IPS-11a (cell line): ENCODE results near the gene RTL1.

ENCODE experiments used
- H3K4me3 ChIP-seq: one replicate; pipeline ENCODE4 v1.5.1; 2013; ENCODE audit warnings: low read depth, low read length, control low read depth

RTL1 gene

GRCh38 chr14:100898935-100899883 is 4.3 kb downstream of the RTL1 start:
- no peak overlapping the region for H3K4me3 ChIP-seq

GRCh38 chr14:100898465-100898864 is 5.1 kb downstream of the RTL1 start:
- H3K4me3 ChIP-seq = no peak overlapping the region

- no peak overlapping the region for H3K4me3 ChIP-seq
These were observed 7.0 kb downstream of the RTL1 start for GRCh38 chr14:100896369-100897060.

GRCh38 chr14:100895411-100895810 is 8.1 kb downstream of the RTL1 start:
- no peak overlapping the region for H3K4me3 ChIP-seq

GRCh38 chr14:100894416-100894815 is 9.1 kb downstream of the RTL1 start:
- H3K4me3 ChIP-seq = no peak overlapping the region

- no peak overlapping the region for H3K4me3 ChIP-seq
These were observed 9.8 kb downstream of the RTL1 start for GRCh38 chr14:100893760-100894159.

- no peak overlapping the region for H3K4me3 ChIP-seq
These were observed 10.3 kb downstream of the RTL1 start for GRCh38 chr14:100893228-100893601.

GRCh38 chr14:100892496-100893227 is 10.9 kb downstream of the RTL1 start:
- no peak overlapping the region for H3K4me3 ChIP-seq

- H3K4me3 ChIP-seq = no peak overlapping the region
These were observed 11.7 kb downstream of the RTL1 start for GRCh38 chr14:100891501-100892445.

- H3K4me3 ChIP-seq = no peak overlapping the region
These were observed 12.5 kb downstream of the RTL1 start for GRCh38 chr14:100891051-100891450.

GRCh38 chr14:100890061-100890850 is 13.3 kb downstream of the RTL1 start:
- H3K4me3 ChIP-seq = no peak overlapping the region

GRCh38 chr14:100889641-100890040 is 13.9 kb downstream of the RTL1 start:
- H3K4me3 ChIP-seq = no peak overlapping the region

GRCh38 chr14:100888789-100889315 is 14.7 kb downstream of the RTL1 start:
- no peak overlapping the region for H3K4me3 ChIP-seq

- no peak overlapping the region for H3K4me3 ChIP-seq
These were observed 15.7 kb downstream of the RTL1 start for GRCh38 chr14:100887728-100888335.

- H3K4me3 ChIP-seq = no peak overlapping the region
These were observed 17.9 kb downstream of the RTL1 start for GRCh38 chr14:100885617-100886016.

- no peak overlapping the region for H3K4me3 ChIP-seq
These were observed 18.3 kb downstream of the RTL1 start for GRCh38 chr14:100885196-100885595.

- no peak overlapping the region for H3K4me3 ChIP-seq
These were observed 19.1 kb downstream of the RTL1 start for GRCh38 chr14:100884456-100884855.

- H3K4me3 ChIP-seq = no peak overlapping the region
These were observed 19.8 kb downstream of the RTL1 start for GRCh38 chr14:100883789-100884101.
